Hematopoietic multipotent progenitor cell treated with erythropoietin and hydrocortisone succinate and interleukin-3 and kit ligand, for 6 days (in vitro differentiated cells): ENCODE results near the gene CTBP1.

Source experiments
- DNase-seq: peaks from one replicate; pipeline ENCODE4 v3.0.0-alpha.2; 2015

CTBP1 gene

DNA sequence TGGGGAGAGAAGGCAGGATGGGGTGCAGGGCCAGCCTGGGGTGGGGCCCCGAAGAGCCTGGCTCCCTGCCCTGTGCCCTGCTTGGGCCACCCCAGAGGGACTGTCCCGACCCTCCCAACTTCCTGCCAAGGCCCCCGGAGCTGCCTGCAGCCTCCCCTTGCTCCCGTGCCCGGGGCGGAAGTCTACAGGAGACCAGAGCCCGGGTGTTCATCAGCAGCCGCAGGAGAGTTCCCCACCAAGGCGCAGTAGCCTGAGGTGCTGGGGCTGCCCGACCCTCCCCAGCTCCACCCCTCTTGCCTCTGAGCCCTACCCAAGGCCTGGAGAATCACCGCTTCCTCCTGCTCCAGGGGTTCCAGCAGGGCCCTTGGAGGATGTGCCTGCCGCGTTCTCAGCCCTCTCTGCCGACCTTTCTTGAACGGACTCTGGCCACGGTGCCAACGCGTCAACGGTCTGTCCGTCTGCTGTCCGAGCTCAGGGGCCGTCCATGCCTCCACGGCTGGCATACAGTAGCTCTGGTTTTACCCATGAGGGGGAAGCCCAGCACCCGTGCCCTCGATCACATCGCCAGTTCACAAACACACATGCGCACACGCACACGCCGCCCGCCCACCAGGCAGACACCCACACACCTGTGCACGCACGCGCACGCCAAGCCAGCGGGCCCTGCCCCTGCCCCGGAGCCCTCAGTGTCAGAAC, 40.5 kb downstream of the CTBP1 start:
- DNase-seq: no peak

DNA sequence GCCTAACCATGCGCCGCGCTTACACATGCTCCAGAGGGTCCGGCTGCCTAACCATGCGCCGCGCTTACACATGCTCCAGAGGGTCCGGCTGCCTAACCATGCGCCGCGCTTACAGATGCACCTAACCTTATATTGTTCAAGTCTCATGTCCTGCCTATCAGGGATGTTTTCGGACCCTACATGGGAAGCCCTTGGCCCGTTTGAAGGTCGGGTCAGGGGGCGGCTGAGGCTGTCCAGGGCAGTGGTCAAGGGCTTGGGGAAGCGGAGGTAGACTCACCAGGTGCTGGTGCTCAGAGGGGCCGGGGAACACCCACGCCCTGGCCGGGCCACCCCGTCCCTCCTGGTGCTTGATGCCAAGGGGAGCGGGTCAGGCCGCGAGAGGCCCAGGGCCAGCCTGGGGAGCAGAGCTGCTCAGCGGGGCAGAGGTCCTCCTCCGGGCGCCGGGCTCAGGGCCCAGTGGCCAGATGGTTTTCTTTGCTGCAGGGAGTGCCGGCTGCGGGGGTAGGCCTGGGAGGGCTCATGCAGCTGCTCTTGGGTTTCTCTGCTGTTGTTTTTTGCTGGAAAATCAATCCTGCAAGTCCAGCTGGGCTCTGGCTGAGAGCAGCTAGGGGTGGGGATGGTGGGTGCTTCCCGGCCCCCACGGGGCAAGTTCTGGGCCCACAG, 41.2 kb downstream of the CTBP1 start:
- DNase-seq: no peak

DNA sequence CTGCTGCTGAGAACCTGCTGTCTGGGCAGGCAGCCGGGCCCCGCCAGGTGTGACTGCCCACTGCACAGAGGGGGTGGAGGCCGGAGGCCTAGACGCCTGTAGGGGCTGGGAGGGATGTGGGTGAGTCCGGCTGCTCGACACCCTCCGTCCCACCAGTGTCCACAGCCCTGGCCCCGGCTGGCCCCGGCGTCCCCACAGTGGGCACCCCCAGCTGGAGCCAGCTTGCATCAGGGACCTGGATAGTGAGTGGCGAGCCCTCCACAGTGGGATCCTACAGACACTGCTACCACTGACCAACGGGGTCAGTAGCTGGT, 41.8 kb downstream of the CTBP1 start:
- DNase-seq: no peak

GRCh38 chr4:1206299-1207156, 42.4 kb downstream of the CTBP1 start:
- DNase-seq: no peak

- DNase-seq: no peak
Measured at GRCh38 chr4:1205586-1206298, 43.2 kb downstream of the CTBP1 start.

DNA sequence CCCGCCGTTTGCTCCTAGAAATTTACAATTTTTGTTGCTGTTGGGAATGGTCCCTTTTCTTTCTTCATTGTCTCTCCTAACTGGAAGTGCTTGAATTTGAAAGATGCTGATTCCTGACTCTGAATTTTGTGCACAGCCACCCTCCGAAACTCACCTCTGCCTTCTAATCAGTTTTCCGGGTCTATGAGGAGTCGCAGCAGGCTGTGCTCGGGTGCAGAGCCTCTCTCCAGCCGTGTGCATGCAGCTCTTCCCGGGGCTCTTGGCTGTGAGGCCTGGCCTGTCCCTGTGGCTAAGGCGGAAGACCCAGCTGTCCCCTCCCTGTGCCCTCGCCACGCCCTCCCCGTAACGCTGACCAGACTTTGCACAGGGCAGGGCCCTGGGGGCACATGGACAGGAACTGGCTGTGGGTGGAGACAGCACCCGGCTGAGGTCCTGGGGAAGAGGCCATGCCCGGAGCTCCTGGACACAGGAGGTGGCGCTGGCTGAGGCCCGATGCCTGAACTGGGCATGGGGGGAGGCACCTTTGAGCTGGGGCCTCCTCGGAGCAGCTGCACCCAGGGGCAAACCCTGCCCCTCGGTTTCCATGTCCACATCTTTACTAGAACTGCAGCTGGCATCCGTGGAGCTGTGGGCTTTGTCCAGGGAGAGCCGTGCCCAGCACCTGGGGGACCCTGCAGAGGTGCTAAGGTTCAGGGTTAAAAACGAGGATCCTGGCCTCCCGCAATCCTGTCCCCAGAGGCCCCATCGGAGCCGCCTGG, 43.9 kb downstream of the CTBP1 start:
- DNase-seq: no peak

DNA sequence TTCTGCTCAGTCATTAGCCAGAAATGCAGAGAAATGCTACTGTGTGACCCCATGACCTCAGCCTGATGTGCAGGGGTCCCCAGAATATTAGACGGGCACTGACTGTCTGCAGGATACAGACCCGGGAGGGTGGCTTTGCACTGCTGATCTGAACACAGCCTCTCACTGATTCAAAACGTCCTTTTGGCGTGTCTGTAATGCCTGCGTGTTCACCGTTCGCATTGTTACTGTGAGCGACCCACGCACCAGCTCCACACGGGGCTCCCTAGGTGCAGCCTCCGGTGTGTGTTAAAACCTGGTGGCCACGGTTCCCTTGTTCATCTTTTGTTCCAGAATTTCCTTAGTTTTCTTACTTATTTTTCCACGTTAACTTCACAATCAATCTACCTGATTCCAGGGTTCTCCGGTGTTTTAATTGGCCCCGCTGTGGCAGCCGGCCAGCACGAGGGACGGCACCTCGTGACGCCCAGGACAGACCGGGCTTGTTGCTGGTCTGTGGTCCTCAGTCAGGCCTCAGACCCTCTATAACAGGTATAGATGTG, 44.6 kb downstream of the CTBP1 start:
- no peak for DNase-seq

GRCh38 chr4:1203026-1203616, 45.8 kb downstream of the CTBP1 start:
- no peak for DNase-seq

- DNase-seq: no peak
Measured at GRCh38 chr4:1202526-1203011, 46.4 kb downstream of the CTBP1 start.

GRCh38 chr4:1201851-1202525, 46.9 kb downstream of the CTBP1 start:
- DNase-seq: peak; percentile 80

DNA sequence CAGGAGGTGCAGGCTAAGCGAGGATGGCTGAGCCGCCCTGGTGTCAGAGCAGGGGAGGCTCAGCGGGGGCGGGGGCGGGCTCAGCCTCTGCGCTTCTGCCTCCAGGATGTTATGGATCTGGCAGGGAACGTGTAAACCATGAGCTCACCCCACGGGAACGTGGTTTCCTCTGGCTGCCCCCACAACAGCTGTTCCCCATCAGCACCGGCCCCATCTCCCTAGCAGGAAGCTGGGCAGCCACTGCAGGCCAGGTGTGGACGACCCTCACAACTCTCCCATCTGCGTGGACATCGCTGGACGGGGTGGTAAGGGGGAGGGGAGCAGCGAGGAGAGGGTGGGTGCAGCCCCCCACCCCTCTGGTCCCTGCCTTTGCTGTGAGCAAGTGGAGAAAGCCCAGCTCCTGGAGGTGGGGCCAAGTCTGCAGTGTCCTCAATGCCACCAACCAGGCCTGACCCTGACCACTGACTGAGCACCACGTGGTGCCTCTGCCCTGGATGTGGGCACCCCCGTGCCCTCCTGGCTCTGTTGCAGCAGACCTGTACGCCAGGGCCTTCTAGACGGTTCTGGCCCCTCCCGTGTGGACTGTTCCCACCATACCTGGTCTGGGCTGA, 48.4 kb downstream of the CTBP1 start:
- peak; percentile 41 for DNase-seq

GRCh38 chr4:1199556-1200331, 49.2 kb downstream of the CTBP1 start:
- no peak for DNase-seq

GRCh38 chr4:1198098-1198844, 50.7 kb downstream of the CTBP1 start:
- no peak for DNase-seq

- DNase-seq: no peak
Measured at GRCh38 chr4:1196421-1197183, 52.3 kb downstream of the CTBP1 start.

DNA sequence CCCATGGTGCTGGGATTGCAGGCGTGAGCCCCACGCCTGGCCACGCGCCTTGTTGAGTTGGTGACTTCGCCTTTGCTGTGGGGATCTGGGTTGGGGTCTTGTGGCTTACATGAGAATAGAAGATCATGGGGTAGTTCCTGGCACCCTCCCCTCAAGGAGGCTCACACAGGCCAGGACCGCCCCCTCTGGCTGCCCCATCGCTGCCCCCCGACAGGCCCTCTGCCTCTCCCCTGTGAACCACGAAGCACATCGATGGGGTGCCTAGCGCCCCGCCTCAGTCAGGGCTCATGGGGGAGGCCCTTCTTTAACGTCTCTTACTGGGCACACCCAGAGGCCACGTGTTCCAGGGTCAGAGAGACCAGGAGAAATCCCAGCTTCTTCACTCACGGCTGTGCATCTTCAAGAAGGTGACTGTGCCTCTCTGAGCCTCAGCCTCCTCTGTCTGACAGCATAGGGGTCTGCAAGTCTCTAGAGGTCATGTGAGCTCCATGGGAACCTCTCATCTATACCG, 53.0 kb downstream of the CTBP1 start:
- no peak for DNase-seq

GRCh38 chr4:1195109-1195671, 53.7 kb downstream of the CTBP1 start:
- no peak for DNase-seq
